HG03457 (cell line): ENCODE data around the gene DNMBP.
"Not testable (repeated sequence)": the region's sequence is repeated elsewhere in the genome, so short reads cannot be mapped to it uniquely, and the experiment has no call there.

Source experiments
- ATAC-seq: cut with Tn5 transposase; IDR thresholded peaks from one replicate; pipeline ENCODE4 v1.9.1; 2021; ENCODE audit warnings: moderate number of reproducible peaks; ENCODE audit not compliant: unreplicated experiment

DNMBP gene

GRCh38 chr10:99867250-99867649 lies 142.5 kb downstream of the DNMBP start:
- not testable (repeated sequence) for ATAC-seq

GRCh38 chr10:99863535-99864240 lies 146.1 kb downstream of the DNMBP start:
- ATAC-seq: not testable (repeated sequence)

- no peak for ATAC-seq
Measured at GRCh38 chr10:99860466-99860865, 149.3 kb downstream of the DNMBP start.

DNA sequence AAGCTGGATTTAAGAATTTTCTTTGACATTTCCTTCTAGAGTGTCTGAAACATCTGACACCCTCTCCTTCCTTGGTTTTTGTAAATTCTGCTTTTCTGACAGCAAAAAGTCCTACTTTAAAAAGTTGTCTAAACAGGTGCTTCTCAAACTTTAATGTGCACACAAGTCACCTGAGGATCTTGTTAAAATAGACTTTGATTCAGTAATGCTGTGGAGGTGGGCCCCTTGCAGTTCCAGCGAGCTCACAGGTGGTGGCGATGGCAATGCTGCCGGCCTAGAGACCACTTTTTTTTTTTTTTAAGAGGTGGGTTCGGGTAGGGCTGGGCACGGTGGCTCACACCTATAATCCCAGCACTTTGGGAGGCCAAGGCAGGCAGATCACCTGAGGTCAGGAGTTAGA lies 150.2 kb downstream of the DNMBP start:
- ATAC-seq: no peak

- no peak for ATAC-seq
Measured at GRCh38 chr10:99858849-99859248, 150.9 kb downstream of the DNMBP start.

DNA sequence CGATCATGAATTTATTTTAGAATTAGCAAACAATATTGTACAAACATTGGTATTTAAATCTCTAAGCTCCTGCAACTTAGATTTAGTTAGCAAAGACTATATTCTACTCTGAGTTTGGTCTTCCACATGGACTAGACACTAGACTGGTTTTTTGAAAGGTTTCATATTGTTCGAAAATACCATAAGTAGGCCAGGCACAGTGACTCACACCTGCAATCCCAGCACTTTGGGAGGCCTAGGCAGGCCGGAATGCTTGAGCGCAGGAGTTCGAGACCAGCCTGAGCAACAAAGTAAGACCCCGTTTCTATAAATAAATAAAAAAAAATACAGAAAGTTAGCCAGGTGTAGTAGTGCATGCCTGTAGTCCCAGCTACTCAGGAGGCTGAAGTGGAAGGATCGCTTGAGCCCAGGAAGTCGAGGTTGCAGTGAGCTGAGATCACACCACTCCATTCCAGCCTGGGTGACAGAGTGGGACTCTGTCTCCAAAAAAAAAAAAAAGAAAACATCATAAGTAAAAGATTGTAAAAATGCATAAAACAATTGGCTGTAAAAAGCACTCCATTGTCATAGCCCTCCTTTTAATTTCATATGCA lies 154.2 kb downstream of the DNMBP start:
- no peak for ATAC-seq

- ATAC-seq: no peak
Measured at GRCh38 chr10:99854860-99855259, 154.9 kb downstream of the DNMBP start.

GRCh38 chr10:99853655-99854054 lies 156.1 kb downstream of the DNMBP start:
- ATAC-seq: no peak

GRCh38 chr10:99852481-99853213 lies 157.1 kb downstream of the DNMBP start:
- ATAC-seq: no peak

DNA sequence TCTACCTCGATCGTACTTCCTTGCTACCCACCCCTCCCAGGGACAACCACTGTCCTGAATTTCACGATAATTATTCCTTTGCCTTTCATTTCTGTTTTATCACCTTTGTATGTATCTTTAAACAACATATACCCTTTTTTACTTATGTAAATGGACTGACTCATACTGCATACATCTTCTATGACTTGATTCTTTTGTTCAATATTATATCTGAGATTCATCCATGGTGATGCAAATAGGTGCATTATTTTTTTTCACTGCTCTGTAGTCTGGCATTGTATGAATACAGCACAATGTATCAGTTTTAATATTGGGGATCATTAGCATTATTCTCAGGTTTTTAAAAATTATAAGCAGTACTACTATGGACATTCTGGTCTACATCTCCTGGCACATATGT lies 157.9 kb downstream of the DNMBP start:
- no peak for ATAC-seq

DNA sequence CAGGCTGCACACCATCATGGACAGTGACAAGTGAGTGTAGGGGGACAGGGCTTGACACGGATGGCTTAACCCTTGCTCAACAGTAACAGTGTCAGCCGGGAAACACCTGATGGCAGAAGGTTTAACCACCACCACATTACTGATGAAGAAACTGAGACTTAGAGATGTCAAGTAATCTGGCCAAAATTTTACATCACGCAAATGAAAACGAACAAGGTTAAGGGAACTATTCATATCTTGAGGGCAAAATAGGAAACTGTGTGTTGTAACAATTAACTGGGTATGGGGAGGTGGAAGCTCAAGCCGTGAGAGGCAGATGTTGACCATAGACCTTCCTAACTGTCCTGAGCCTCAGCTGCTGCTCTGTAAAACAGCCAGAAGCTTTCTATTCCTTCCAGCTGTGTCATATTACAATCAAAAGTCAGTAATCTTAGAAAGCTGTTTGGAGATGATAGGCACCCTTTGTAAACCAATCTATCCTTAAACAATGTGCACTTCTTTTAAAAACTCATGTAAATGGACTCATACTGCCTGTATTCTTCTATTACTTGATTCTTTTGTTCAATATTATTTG lies 158.9 kb downstream of the DNMBP start:
- no peak for ATAC-seq

DNA sequence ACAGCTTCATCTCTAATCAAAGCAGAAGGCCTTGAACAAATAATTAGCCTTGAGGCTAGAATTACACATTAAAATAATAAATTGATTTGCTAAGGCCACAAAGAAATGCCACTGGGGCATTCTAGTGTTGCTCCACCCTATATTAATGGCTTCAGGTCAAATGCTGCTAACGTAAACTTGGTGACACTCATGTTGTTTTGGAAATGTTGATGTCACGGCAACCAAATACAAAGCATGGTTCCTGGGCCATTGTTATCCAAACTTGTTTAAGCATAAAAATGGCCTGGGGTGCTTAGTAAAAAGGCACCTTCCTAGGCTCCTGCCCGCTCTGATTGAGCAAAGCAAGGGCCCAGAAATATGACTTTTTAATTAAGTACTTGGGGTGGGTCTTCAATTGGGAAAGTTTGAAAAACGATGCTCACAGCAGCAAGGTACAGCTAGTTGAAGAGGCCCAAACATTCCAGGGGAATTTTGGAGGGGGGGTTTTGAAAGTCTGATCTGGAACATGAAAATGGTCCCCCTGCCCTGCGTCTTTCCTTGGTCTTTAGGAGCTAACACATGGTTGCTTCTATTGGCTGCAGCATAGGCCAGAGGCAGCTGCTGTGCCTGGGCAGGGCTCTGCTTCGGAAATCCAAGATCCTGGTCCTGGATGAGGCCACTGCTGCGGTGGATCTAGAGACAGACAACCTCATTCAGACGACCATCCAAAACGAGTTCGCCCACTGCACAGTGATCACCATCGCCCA lies 159.6 kb downstream of the DNMBP start:
- no peak for ATAC-seq

DNA sequence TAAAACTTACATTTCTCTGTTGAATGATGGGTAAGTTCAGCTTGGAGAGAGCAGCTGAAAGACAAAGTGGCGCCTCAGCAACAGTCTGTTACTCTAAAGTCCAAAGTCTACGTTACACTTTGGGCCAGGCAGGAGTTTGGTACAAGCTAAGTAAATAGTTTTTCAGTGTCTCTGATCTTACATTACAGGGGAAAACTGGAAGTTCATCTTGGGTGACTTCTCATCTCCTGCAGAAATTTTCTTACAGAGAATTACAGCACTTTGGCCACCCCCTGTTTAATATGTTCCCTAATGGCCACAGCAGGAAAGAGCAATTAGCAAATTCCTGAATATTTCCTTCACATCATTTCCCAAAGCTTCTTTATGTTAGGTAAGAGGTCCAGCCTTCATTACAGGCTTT lies 160.2 kb downstream of the DNMBP start:
- no peak for ATAC-seq

DNA sequence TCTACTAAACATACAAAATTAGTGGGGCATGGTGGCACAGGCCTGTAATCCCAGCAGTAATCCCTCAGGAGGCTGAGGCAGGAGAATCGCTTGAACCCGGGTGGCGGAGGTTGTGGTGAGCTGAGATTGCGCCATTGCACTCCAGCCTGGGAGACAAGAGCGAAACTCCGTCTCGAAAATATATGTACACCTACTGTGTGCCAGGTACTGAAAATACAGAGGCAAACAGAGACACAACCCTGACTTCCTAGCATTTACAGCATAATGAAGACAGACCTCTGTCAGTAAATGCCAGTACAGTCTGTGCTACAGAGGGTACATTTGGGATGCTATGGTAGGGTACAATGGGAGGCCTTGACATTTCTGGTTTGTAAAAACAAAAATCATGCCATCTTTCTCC lies 160.7 kb downstream of the DNMBP start:
- no peak for ATAC-seq

- ATAC-seq: no peak
Measured at GRCh38 chr10:99845837-99846382, 163.8 kb downstream of the DNMBP start.

GRCh38 chr10:99844433-99844955 lies 165.3 kb downstream of the DNMBP start:
- ATAC-seq: no peak

- ATAC-seq: no peak
Measured at GRCh38 chr10:99843310-99843709, 166.4 kb downstream of the DNMBP start.

- no peak for ATAC-seq
Measured at GRCh38 chr10:99841746-99842145, 168.0 kb downstream of the DNMBP start.

- not testable (repeated sequence) for ATAC-seq
Measured at GRCh38 chr10:99840859-99841258, 168.9 kb downstream of the DNMBP start.

- no peak for ATAC-seq
Measured at GRCh38 chr10:99836711-99837110, 173.0 kb downstream of the DNMBP start.

DNA sequence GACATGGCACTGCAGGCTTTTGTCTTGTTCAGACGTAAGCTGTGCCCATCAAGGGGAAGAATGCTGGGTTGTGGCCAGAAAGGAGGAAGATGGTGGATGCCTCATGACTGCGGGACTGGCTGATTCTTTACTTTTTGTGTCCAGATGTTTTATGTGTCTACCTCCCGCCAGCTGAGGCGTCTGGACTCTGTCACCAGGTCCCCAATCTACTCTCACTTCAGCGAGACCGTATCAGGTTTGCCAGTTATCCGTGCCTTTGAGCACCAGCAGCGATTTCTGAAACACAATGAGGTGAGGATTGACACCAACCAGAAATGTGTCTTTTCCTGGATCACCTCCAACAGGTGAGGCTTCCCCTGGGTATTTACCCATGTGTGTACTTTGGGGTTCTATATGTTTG lies 173.8 kb downstream of the DNMBP start:
- no peak for ATAC-seq
